HG02981 (cell line): ENCODE results near the gene TRAPPC10.
A peak's percentile ranks its signal among the peaks of the same experiment; 100 is the strongest.
"Not testable (repeated sequence)": the region's sequence is repeated elsewhere in the genome, so short reads cannot be mapped to it uniquely, and the experiment has no call there.

Experiments used
- ATAC-seq: cut with Tn5 transposase; IDR thresholded peaks from one replicate; pipeline ENCODE4 v1.9.1; 2021; ENCODE audit warnings: mild to moderate bottlenecking, moderate library complexity; ENCODE audit not compliant: unreplicated experiment

Gene TRAPPC10

DNA sequence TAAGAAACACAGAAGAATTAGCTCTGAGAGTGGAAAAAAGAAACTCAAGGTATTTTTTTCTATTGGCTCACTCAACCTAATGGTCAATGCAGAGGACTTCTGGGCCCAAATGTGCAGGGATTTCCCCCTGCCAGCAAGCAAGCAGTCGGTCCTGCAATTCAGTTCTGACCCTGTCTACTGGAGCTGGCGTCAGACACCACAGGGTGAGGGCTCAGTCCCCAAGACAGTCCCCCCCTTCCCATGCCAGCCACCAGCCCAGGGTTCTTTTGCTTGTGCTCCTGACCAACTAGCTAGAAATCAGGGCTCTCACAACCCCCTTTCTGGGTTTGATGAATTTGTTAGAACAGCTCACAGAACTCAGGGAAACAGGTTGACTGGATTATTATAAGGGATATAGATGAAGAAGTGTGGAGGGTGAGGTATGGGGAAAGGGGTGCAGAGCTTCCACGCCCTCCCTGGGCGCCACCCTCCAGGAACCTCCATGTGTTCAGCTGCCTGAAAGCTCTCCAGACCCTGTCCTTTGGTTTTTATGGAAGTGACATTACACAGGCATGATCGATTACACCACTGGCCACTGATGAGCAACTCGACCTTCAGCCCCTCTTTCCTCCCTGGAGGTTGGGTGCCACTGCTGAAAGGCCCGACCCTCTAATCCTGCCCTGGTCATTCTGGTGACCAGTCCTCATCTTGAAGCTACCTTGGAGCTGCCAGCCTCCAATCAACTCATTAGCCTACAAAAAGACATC, 72.6 kb downstream of the TRAPPC10 start:
- ATAC-seq = no peak

DNA sequence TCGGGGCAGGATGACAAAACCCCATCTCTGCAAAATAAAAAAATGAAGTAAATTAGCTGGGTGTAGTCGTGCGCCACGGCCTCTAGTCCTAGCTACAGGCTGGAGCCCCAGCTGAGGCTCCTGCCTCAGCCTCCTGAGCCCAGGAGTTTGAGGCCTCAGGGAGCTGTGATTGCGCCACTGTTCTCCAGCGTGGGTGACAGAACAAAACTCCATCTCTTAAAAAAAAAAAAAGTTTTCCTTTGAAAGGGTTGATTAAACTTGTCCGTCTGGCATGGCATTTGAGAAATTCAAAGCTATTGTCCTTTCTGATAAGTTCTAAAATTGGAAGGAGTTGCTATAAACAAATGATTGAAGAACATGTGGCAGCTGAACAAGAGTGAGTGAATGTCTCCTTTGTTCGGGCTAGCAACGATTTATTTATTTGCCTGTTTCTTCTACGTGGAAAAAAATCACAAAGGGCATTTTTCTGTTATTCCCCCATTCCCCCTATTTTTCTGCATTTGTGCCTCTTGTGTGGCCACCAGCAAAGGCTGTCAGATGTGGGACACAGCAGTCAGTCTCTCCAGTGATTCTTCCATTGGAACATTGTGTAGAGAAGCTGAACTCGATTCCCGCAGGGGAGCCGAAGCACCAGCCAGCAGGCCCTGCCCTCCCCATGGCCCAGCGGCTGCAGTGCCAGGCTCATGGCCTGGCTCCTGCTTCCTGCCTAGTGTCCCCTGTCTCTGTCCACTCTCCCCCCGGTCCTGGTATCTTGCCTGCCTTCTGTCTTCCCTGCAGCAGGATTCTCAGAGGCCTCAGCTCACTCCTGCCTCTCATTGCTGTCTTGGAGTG, 73.6 kb downstream of the TRAPPC10 start:
- no peak for ATAC-seq

DNA sequence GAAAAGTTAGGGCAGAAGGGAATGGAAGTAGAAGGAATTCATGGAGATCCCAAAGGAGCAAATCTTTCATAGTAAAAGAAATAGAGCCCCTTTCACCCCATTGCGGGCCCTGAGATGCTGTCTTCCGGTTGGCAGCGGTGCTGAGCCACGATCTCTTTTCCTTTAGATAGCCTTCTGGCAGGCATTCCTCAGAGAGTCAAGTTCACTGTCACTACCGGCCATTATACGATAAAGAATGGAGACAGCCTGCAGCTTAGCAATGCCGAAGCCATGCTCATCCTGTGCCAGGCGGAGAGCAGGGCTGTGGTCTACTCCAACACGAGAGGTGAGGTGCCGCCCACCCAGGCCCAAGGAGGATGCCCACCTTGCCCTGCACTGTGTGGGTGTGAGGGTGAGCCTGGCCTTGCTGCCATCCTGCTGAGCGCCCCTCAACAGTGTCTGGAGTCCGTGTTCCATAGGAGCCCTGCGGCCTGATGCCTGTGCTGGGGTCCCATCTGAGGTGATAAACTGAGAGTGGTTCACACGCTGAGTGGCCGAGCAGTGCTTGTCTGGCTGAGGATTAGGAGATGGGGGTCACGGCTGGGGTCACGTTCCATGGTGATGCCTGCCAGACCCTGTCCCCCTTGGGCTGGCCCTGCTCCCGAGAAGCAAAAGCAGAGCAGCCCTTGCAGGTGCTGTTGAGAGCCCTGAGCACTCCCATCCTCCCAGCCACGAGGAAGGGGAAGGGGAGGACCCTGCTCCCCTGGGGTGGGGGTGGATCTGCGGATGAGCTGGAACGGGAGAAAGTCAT, 74.7 kb downstream of the TRAPPC10 start:
- ATAC-seq = no peak

DNA sequence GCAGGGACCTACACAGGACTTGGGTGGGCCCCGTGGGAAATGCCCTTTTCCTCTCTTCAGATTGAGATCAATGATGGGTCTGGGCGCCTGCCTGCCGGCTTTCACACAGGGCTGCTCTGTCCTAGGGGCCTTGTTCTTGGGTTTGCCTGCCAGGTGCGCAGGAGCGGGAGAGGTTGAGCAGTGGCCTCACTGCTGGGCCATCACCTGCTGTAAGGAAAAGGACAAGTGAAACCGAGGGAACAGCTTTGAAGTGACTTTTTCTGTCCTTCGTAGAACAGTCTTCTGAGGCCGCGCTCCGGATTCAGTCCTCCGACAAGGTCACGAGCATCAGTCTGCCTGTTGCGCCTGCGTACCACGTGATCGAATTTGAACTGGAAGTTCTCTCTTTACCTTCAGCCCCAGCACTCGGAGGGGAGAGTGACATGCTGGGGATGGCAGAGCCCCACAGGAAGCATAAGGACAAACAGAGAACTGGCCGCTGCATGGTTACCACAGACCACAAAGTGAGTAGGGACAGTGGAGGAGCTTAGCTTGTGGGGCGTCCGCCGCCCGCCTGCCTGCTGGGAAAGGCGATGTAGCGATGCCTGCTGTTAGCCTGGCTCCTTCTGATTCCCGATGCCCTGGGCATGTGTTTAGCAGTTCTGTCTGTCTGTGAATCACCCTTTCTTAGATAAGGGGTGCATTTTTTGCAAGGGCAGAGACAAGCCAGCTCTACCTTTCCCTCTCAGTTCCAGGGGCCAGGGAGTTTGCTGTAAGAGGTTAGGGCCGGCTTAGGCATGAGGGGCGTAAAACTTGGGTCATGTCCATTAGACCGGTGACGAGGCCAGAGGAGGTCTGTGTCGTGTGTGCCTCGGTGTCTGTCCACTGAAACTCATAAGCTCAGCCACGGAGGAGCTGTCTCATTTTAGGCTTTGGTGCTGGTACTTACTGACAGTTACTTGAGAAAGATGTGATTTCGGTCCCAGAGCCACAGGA, 75.6 kb downstream of the TRAPPC10 start:
- no peak for ATAC-seq

DNA sequence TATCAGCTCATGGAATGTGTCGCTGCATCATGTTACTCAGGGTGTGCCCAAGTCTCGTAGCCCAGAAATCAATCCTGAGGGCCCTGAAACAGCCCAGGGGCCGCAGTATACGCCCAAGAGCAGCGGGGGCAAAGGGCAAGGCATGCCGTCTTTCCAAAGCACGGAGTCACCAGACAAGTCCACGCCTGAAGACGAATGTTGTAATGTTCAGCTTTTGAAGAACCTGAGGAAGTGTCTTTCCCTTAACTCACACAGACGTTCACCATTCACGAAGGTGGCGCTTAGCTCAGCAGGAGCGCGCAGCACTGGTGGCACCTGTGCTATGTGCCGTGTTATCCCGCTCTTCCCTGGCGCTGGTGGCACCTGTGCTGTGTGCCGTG, 76.3 kb downstream of the TRAPPC10 start:
- ATAC-seq = no peak

DNA sequence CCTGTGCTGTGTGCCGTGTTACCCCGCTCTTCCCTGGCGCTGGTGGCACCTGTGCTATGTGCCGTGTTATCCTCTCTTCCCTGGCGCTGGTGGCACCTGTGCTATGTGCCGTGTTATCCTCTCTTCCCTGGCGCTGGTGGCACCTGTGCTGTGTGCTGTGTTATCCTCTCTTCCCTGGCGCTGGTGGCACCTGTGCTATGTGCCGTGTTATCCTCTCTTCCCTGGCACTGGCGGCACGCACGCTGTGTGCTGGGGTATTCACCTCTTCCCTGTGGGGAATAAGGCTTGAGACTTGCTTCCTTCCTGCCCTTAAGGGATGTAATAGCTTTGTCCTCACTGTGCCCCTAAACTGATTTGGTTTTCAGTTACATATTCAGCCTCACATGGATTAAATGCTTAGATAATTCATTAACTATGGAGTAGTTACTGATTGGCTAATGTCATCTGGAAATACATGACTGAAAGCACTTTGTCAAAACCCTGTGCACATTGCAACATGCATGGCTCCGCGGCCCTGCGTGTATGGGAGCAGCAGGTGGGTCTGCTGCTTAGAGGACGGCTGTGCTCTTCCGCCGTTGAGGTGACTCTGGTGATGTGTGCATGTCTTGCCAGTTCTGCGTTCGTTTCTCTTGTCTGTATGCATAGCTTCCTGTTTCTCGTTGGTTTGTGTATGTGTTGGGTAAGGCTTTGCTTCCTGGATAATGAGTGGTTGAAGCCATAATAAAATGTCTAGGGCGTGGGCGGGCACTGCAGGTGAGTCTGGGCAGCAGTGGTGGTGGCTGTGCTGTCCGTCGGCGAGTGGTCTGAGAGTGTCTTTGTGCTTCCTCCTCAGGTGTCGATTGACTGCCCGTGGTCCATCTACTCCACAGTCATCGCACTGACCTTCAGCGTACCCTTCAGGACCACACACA, 77.1 kb downstream of the TRAPPC10 start:
- ATAC-seq = peak; percentile 70

DNA sequence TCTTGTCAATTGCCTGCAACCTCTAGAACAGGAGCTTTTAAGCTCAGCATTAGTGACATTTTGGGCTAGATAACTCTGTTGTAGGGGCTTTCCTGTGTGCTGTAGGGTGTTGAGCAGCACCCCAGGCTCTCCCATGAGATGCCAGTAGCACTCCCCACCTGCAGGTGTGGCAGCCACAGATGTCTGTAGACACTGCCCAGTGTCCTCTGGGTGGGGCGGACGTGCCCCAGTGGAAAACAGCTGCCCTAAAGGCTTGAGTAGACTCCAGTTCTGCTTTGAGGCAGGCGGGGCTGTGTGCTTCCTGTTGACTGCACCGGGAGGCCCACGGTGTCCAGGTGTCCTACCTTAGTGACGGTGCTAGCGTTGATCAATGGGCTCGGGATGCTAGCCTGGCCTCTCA, 78.2 kb downstream of the TRAPPC10 start:
- no peak for ATAC-seq

DNA sequence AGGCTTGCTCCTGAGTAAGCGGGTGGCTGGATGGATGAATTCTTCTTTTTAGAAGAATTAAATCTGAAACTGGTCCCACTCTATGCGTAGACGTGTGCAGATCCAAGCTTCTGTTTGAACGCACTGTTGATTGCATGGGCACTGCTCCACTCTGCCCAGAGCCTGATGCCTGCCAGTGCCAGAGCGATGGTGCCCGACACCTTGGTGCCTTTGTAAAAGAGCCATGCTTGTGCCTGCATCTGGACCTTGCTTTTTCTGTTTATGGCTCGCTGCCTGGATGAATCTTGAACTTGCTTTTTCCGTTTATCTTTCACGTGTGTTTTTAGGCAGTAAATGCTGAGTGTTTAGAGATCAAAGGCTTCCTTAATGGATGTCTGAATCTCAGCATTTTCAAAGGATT, 80.1 kb downstream of the TRAPPC10 start:
- ATAC-seq = no peak

DNA sequence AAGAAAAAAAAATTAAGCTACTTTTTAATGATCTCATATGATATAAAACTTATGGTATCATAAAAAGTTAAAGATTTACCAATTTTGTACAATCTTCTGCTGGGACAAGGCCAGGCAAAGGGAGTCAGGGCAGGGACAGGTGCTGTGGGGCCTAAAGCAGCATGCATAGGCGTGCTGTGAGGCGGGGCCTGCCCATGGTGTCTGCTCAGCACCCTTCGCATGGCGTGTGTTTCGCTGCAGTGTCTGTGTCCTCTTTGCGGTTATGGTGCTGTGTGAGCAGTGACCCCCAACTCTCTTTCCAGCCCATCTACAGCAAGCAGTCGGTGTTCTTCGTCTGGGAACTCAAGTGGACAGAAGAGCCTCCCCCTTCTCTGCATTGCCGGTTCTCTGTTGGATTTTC, 81.7 kb downstream of the TRAPPC10 start:
- ATAC-seq = no peak

DNA sequence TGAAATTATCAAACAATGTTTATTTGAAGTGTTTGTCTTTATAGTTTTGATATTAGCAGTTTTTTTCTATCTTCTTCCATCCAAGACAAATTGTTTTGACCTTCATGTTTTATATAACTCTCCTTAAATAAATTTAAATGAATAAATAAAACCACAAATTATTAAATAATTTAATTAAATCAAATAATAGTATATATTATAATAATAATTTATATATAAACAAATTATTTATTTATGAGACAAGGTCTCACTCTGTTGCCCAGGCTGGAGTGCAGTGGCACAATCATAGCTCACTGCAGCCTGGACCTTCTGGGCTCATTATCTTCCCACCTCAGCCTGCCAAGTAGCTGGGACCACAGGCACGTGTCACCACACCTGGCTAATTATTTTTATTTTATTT, 82.7 kb downstream of the TRAPPC10 start:
- ATAC-seq = no peak

DNA sequence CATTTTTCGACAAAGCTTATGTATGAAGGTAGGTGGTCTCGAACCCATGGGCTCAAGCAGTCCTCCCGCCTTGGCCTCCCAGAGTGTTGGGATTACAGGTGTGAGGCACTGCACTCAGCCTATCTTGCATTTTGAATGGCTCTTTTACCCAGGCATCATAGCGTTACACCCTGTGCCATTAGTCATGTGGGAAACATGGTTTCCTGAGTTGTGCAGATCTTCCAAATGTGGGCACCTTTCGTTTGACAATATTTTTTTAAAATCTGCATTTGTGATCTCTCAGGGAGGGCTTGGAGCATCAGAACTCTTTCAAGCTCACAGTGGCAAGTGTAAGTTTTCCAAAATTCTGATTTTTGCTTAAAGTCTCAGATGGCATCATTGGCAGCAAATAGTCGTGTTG, 86.4 kb downstream of the TRAPPC10 start:
- ATAC-seq = not testable (repeated sequence)

DNA sequence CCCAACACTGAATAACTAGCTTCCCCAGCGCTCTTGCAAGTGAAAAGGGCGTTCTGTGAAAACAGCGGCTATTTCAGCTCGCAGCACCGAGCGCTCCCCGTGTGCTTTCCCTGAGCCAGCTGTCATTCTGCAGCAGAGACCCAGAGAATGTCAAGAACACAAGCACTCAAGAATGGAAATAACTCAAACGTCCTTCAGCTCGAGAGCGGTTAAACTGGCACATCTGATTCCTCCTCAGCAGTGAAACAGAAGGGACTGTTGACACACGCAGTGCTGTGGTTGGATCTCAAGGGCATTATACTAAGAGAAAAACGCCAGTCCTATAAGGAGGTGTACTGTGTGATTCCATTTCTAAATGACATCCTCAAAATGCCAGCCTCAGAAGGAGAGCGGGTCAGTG, 86.9 kb downstream of the TRAPPC10 start:
- not testable (repeated sequence) for ATAC-seq

DNA sequence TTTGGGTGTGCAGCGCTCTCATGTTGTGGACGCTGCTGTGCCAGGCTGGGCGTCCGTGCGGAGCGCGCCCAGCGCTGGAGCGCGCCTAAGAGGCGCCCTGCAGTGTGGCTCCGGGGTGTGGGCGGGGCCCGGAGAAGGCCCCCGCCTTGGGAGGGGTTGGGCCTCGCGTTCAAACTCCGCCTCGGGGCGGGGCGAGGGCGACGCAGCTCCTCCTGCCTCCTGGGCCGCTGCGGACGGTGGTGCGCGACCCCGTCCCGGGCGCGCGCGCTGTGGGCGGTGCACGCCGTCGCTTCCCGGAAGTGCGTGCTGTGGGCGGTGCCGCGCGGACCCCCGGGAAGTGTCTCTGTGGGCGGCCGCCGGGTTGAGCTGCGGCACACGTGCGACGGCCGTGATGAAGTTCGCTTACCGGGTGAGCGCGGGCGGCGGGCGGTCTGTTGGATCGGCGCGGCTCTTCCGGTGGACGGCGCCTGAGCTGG, 95.0 kb downstream of the TRAPPC10 start, which contains the start of gene PWP2:
Gene PWP2 (plus strand): TSS at position 374 of the 476 bp plus-strand sequence. CDS start 18 bp downstream, at position 392.
- ATAC-seq = peak; percentile 92

DNA sequence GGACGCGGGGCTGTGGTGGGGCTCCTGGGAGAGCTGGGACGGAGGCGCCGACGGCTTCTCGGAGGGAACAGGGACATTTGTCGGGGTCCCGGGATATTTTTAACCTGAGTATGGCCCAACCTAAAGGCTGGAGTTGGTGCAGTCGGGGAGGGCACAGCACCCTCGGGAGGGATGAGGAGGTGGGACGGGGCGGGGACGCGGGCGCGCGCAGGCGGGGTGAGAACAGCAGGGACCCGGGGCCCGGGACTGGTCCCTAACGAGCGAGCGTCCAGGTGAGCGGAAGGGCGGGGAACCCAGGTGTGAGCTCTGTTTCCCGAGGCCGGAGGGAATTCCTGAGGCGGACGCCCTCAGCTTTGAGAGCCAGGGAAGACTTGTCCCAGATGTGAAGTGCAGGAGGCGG, 95.5 kb downstream of the TRAPPC10 start:
- not testable (repeated sequence) for ATAC-seq

DNA sequence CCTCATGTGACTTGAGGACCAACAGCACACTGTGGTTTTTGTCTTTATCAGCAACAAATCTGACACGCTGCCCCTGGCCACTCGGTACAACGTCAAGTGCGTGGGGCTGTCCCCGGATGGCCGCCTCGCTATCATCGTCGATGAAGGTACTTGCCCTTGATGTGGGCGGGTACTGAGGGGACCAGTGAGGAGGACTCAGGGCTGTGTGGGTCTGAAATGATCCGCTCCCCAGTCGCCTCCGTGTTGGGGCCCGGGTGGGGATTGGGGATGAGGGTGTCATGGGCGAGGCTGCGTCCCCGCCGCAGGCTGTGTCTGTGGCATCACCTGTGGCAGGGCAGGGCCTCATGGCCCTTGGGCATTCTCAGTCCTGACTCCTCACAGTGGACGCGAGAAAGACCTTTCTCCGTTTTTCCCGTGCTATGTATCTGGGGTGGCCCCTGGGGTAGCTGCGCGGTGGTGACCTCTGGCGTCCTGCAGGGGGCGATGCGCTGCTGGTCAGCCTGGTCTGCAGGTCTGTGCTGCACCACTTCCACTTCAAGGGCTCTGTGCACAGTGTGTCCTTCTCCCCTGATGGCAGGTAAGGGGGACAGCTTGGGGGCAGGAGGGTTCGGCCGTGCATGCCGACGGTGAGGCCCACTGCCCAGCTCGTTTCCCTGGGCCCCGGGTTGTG, 101.7 kb downstream of the TRAPPC10 start:
- ATAC-seq = not testable (repeated sequence)

DNA sequence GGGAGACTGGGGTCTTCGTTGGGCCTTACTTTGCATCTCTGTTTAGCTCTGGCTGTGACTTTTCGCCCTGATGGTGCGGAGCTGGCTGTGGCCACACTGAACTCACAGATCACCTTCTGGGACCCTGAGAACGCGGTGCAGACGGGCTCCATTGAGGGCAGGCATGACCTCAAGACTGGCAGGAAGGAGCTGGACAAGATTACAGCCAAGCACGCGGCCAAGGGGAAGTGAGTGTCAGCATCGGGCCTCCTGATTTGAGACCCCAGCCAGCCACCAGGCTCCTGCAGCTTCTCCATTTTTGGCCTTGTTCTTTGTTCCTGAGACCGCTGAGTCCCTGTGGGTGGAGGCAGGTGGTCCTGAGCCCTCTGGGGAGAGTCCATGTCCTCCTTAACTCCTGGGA, 110.0 kb downstream of the TRAPPC10 start:
- not testable (repeated sequence) for ATAC-seq

DNA sequence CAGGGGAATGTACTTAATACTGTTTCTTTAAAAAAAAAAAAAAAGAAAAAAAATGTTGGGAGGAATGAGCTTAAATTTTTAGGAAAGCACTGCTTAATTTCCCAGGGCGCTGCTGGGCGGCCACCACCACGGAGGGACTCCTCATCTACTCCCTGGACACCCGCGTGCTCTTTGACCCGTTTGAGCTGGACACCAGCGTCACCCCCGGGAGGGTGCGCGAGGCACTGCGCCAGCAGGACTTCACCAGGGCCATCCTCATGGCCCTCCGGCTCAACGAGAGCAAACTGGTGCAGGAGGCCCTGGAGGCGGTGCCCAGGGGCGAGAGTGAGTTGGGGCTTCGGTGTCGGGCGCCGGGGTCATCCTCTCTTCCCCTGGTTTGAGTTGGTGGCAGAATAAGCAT, 115.7 kb downstream of the TRAPPC10 start:
- ATAC-seq = not testable (repeated sequence)

DNA sequence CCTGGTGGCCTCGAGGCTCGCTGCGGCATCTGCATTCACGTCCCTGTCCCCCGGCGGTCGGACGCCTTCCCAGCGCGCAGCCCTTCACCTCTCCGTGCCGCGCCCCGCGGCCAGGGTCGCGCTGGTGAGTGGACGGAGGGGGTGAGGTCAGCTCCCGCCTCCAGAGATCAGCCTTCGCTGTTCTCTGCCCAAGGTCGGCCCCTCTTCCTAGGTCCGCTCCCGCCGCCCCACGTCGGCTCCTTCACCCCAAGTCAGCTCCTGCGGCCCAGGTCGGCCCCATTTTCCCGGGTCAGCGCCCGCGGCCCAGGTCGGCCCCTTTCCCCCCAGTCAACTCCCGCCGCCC, 121.6 kb downstream of the TRAPPC10 start:
- not testable (repeated sequence) for ATAC-seq
